Measurements from ENCODE around the gene DIP2C. TPM values are rescaled to one million over a fixed set of nuclear protein-coding genes. Genes with fewer than 3 reads are reported as not detected.

The DIP2C gene
- total RNA-seq, 2 donors from 2014 or later, result 13.0 to 13.7 TPM

DNA sequence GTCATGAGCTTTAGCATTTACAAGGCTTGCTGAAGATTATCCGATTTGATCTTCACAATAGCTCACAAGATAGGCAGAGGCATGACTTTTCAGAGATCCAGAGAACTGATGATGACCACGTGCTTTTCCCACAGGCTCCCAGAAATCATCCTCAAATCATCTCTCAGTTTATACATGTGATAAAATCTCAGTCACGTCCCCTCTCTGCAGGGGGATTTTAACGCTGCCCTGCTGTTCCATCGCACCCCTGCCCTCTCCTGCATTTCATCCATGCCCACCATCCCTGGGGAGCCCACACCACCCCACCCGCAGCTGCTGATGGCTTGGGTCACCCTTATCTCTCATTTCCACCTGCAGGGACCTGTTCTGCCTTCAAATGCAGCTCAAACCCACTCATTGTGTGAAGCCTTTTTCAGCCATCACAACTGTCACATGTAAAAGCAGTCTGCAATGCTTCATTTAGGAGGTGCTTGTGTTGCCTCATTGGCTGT is 141.8 kb downstream of the DIP2C start:
- peak overlapping the region; percentile 4 for H3K4me3 Mint-ChIP-seq
- no peak overlapping the region for H3K27ac ChIP-seq (ENCODE audit: low read depth, low read length)

DNA sequence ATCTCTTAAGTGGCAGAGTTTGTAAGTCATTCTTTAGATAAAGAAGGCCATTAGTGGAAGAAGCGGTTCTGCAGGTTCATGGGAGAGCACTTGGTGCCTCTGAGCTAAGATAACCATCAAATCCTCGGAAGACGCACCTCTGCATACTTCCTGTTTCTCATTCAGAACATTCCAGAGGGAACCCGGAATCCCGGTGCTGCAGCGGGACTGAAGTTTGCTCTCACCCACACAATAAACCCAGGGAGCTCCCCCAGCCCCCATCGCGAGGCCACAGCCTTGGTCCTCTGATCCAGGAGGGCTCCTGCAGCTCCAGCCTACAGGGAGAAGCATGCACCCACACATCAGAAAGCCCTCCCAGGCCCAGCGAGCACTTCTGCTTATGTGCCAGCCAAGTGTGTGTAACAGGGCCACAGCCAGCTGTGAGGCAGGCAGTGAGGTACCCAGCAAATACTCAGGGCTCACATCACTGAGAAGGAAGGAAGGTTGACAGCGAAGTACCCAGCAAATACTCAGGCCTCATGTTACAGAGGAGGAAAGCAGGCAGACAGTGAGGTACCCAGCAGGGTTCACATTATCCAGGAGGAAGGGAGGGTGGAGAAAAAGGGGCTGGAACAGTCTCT is 142.4 kb downstream of the DIP2C start:
- Mint-ChIP-seq H3K4me3 (no peak overlapping the region), H3K36me3 (ENCODE audit: low read depth) (no peaks in the 10 kb centered on the region), H3K27me3 (ENCODE audit: insufficient read depth) (no peaks in the 10 kb centered on the region), H3K9me3 (no peaks in the 10 kb centered on the region), H3K27ac (peak overlapping the region; percentile 16), H3K4me1 (peaks cover 18% of the 10 kb centered on the region)
- no peak for TF ChIP-seq CTCF (conservative IDR thresholded peaks at IDR 0.05)
- H3K9me3 ChIP-seq (ENCODE audit: control insufficient read depth, low read length), result no peaks in the 10 kb centered on the region
- no peaks in the 10 kb centered on the region for H3K27me3 ChIP-seq (ENCODE audit: control insufficient read depth, insufficient read depth, low read length, poor library complexity, severe bottlenecking)
- no peaks in the 10 kb centered on the region for H3K4me1 ChIP-seq (ENCODE audit: control insufficient read depth, insufficient read depth, low read length)
- DNase-seq, result peak; percentile 72
- H3K9ac ChIP-seq (ENCODE audit: extremely low read depth, low read length, poor library complexity, severe bottlenecking), result no peak overlapping the region
- no peak overlapping the region for H3K4me3 ChIP-seq (ENCODE audit: low read length)
- H3K36me3 ChIP-seq (ENCODE audit: control insufficient read depth, insufficient read depth, low read length), result no peaks in the 10 kb centered on the region
- no peak overlapping the region for H3K27ac ChIP-seq (ENCODE audit: low read depth, low read length)
- 35 to 56% methylated on average over 4 to 10 of the region's 10 CpGs for WGBS, 2 experiments (ENCODE audit: insufficient coverage in 1 of 2, insufficient read length in 1 of 2)

More for the DNA sequence above, 141.8 kb downstream of the DIP2C start:
- Histone ChIP-seq H3K27me3 (ENCODE audit: control insufficient read depth, insufficient read depth, low read length, poor library complexity, severe bottlenecking) (no peaks in the 10 kb centered on the region), H3K4me3 (ENCODE audit: low read length) (no peak overlapping the region), H3K9me3 (ENCODE audit: control insufficient read depth, low read length) (no peaks in the 10 kb centered on the region), H3K36me3 (ENCODE audit: control insufficient read depth, insufficient read depth, low read length) (no peaks in the 10 kb centered on the region), H3K9ac (ENCODE audit: extremely low read depth, low read length, poor library complexity, severe bottlenecking) (no peak overlapping the region), H3K4me1 (ENCODE audit: control insufficient read depth, insufficient read depth, low read length) (no peaks in the 10 kb centered on the region)
- 27 to 33% methylated on average over 5 to 6 of the region's 6 CpGs for WGBS, 2 experiments (ENCODE audit: insufficient coverage in 1 of 2, insufficient read length in 1 of 2)
- no peak for TF ChIP-seq CTCF (conservative IDR thresholded peaks at IDR 0.05)
- DNase-seq, result peak; percentile 57
- Mint-ChIP-seq H3K4me1 (peaks cover 16% of the 10 kb centered on the region), H3K27me3 (ENCODE audit: insufficient read depth) (no peaks in the 10 kb centered on the region), H3K36me3 (ENCODE audit: low read depth) (no peaks in the 10 kb centered on the region), H3K9me3 (no peaks in the 10 kb centered on the region), H3K27ac (peak overlapping the region; percentile 52)

DNA sequence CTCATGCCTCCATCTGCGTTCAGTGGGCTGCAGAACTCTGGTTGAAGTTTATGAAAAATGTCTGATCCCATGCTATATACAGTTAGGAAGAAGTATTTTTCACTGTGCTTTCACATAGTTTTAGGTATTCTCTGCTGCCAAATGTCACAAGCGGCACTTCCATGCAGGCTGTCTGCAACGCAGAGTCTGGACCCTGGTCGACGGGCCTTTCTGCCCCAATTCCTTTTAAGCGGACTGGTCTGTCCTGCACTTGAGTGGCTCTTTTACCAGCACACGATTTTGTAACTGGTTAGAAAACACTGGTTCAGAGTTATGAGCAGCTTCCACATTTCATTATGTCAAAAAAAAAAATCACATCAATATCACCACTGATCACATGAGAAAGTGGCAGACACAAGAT is 143.0 kb downstream of the DIP2C start:
- DNase-seq, result no peak
- H3K4me1 ChIP-seq (ENCODE audit: control insufficient read depth, insufficient read depth, low read length), result no peaks in the 10 kb centered on the region
- no peaks in the 10 kb centered on the region for H3K9me3 ChIP-seq (ENCODE audit: control insufficient read depth, low read length)
- H3K9ac ChIP-seq (ENCODE audit: extremely low read depth, low read length, poor library complexity, severe bottlenecking), result no peak overlapping the region
- no peak overlapping the region for H3K27ac ChIP-seq (ENCODE audit: low read depth, low read length)
- peaks cover 21% of the 10 kb centered on the region for H3K4me1 Mint-ChIP-seq
- no peak for TF ChIP-seq CTCF (conservative IDR thresholded peaks at IDR 0.05)
- no peaks in the 10 kb centered on the region for H3K36me3 ChIP-seq (ENCODE audit: control insufficient read depth, insufficient read depth, low read length)
- H3K27me3 ChIP-seq (ENCODE audit: control insufficient read depth, insufficient read depth, low read length, poor library complexity, severe bottlenecking), result no peaks in the 10 kb centered on the region
- no peak overlapping the region for H3K27ac Mint-ChIP-seq
- H3K4me3 ChIP-seq (ENCODE audit: low read length), result no peak overlapping the region
- 93 to 96% methylated on average over 7 of the region's 7 CpGs for WGBS, 2 experiments (ENCODE audit: insufficient coverage in 1 of 2, insufficient read length in 1 of 2)
- no peak overlapping the region for H3K4me3 Mint-ChIP-seq
- H3K36me3 Mint-ChIP-seq (ENCODE audit: low read depth), result no peaks in the 10 kb centered on the region
- no peaks in the 10 kb centered on the region for H3K9me3 Mint-ChIP-seq
- no peaks in the 10 kb centered on the region for H3K27me3 Mint-ChIP-seq (ENCODE audit: insufficient read depth)
